A549 (cell line): ENCODE data around the gene USP6NL. TPM values are rescaled to one million over a fixed set of nuclear protein-coding genes. Genes with fewer than 3 reads are reported as not detected.

Source experiments
- ATAC-seq, 2 experiments: fragments of 200-7000 bp in 1 of 2; fragments of >200 bp in 1 of 2; cut with Nextera tagmentation in 1 of 2; cut with Tn5 transposase in 1 of 2; 3 replicates each; pipeline versions ENCODE4 v1.8.0 to v1.9.1; 2018 to 2020; ENCODE audit warnings: mild to moderate bottlenecking in 1 of 2, moderate library complexity in 1 of 2
- CTCF ChIA-PET: fragments of 300-600 bp; sonication (Branson Sonifier 250); formaldehyde crosslinking; extraction: SDS; loops from one replicate; lab custom pipeline; 2021; ENCODE audit warnings: antibody characterized with exemption, inconsistent platforms; lab: Yijun Ruan, JAX
- POLR2A ChIA-PET: fragments of 350-600 bp; formaldehyde crosslinking; extraction: SDS; loops from one replicate; lab custom pipeline; 2021; ENCODE audit warnings: antibody characterized with exemption, inconsistent platforms; lab: Yijun Ruan, JAX
- DNase-seq, 2 experiments: peaks; one replicate each; pipeline versions ENCODE4 v3.0.0 to v3.0.0-alpha.2; 2011 to 2016; ENCODE audit warnings: low read depth in 1 of 2, low spot score in 1 of 2
- FAIRE-seq: peaks from 2 replicates; lab custom pipeline; 2011; peaks lifted over from hg19 to GRCh38; lab: Jason Lieb, UNC
- H3K27ac ChIP-seq, 2 experiments: fragments of >200 bp; sonication (Bioruptor Twin); formaldehyde crosslinking; 3 replicates each; pipeline ENCODE4 v1.5.1; 2016 to 2017
- H3K4me1 ChIP-seq: fragments of >200 bp; sonication (Bioruptor Twin); formaldehyde crosslinking; 3 replicates; pipeline ENCODE4 v1.6.1; 2016
- H3K4me2 ChIP-seq: fragments of >200 bp; sonication (Bioruptor Twin); formaldehyde crosslinking; 3 replicates; pipeline ENCODE4 v1.6.1; 2016
- H3K4me3 ChIP-seq: fragments of >200 bp; sonication (Bioruptor Twin); formaldehyde crosslinking; 3 replicates; pipeline ENCODE4 v1.5.1; 2016
- H3K9me3 ChIP-seq: fragments of >200 bp; sonication (Bioruptor Twin); formaldehyde crosslinking; 3 replicates; pipeline ENCODE4 v1.6.1; 2016
- CEBPB ChIP-seq, 2 experiments: fragments of >200 bp in 1 of 2; sonication (Bioruptor Twin) in 1 of 2; formaldehyde crosslinking in 1 of 2; IDR thresholded peaks; 2 replicates each; pipeline ENCODE4 v1.6.1; 2012 to 2016
- CHD2 ChIP-seq: fragments of 150-350 bp; IDR thresholded peaks from 2 replicates; pipeline ENCODE4 v1.6.1; 2014; ENCODE audit warnings: low read length; ENCODE audit not compliant: partially characterized antibody
- CHD4 ChIP-seq: fragments of 200-600 bp; sonication (generic); IDR thresholded peaks from 2 replicates; pipeline ENCODE4 v1.6.1; 2016; ENCODE audit warnings: antibody characterized with exemption, mild to moderate bottlenecking, borderline replicate concordance
- ESRRA ChIP-seq: fragments of 150-350 bp; IDR thresholded peaks from 2 replicates; pipeline ENCODE4 v1.6.1; 2014; ENCODE audit warnings: mild to moderate bottlenecking, low read length, borderline replicate concordance
- FOXS1 ChIP-seq: fragments of 250-450 bp; sonication (Bioruptor Pico); IDR thresholded peaks from 2 replicates; pipeline ENCODE4 v1.5.0; 2020; ENCODE audit warnings: mild to moderate bottlenecking, moderate library complexity
- HDAC2 ChIP-seq: fragments of 200-600 bp; sonication (generic); IDR thresholded peaks from 2 replicates; pipeline ENCODE4 v1.6.1; 2016
- HOXA7 ChIP-seq: fragments of 250-450 bp; sonication (Bioruptor Pico); IDR thresholded peaks from 2 replicates; pipeline ENCODE4 v1.5.0; 2020; ENCODE audit warnings: mild to moderate bottlenecking, moderate library complexity
- JUN ChIP-seq, 2 experiments: fragments of >200 bp; sonication (Bioruptor Twin); formaldehyde crosslinking; IDR thresholded peaks; 2 replicates in 1 of 2; 3 replicates in 1 of 2; pipeline ENCODE4 v1.6.1; 2016 to 2017
- KDM1A ChIP-seq: fragments of 200-600 bp; sonication (generic); IDR thresholded peaks from 2 replicates; pipeline ENCODE4 v1.6.1; 2016; ENCODE audit warnings: low read depth, mild to moderate bottlenecking
- MAFK ChIP-seq: fragments of 450-650 bp; IDR thresholded peaks from 2 replicates; pipeline ENCODE4 v1.6.1; 2014; ENCODE audit not compliant: partially characterized antibody
- MYC ChIP-seq: IDR thresholded peaks from 2 replicates; pipeline ENCODE4 v1.6.1; 2012; ENCODE audit warnings: mild to moderate bottlenecking, inconsistent platforms, low read length, improper control_type of control experiment, borderline replicate concordance
- NFE2L2 ChIP-seq: fragments of 150-350 bp; conservative IDR thresholded peaks from 2 replicates; pipeline ENCODE4 v1.6.1; 2014; ENCODE audit warnings: low read length
- NPAS2 ChIP-seq: fragments of 250-450 bp; sonication (Bioruptor Pico); IDR thresholded peaks from 2 replicates; pipeline ENCODE4 v1.8.0; 2022; ENCODE audit warnings: mild to moderate bottlenecking, moderate library complexity, borderline replicate concordance
- POLR2A ChIP-seq: IDR thresholded peaks from 2 replicates; pipeline ENCODE4 v1.6.1; 2012; ENCODE audit warnings: mild to moderate bottlenecking, low read length
- POLR2AphosphoS2 ChIP-seq: conservative IDR thresholded peaks from 2 replicates; pipeline ENCODE4 v1.6.1; 2012; ENCODE audit warnings: low read length, improper control_type of control experiment, inconsistent platforms
- RAD21 ChIP-seq, 2 experiments: fragments of >200 bp in 1 of 2; sonication (Bioruptor Twin) in 1 of 2; formaldehyde crosslinking in 1 of 2; IDR thresholded peaks in 1 of 2; conservative IDR thresholded peaks in 1 of 2; 2 replicates in 1 of 2; 3 replicates in 1 of 2; pipeline ENCODE4 v1.6.1; 2012 to 2018; ENCODE audit warnings: inconsistent platforms in 1 of 2
- SMC3 ChIP-seq: fragments of >200 bp; sonication (Bioruptor Twin); formaldehyde crosslinking; IDR thresholded peaks from 3 replicates; pipeline ENCODE4 v1.6.1; 2018; ENCODE audit warnings: inconsistent platforms
- SREBF2 ChIP-seq: fragments of 450-650 bp; IDR thresholded peaks from 2 replicates; pipeline ENCODE4 v1.6.1; 2014; ENCODE audit warnings: mild to moderate bottlenecking, moderate library complexity
- TP53 ChIP-seq: fragments of 250-450 bp; sonication (Bioruptor Pico); IDR thresholded peaks from 2 replicates; pipeline ENCODE4 v1.5.0; 2021; ENCODE audit warnings: mild to moderate bottlenecking, moderate library complexity
- ZNF302 ChIP-seq: fragments of 250-450 bp; sonication (Bioruptor Pico); IDR thresholded peaks from 2 replicates; pipeline ENCODE4 v1.9.0; 2021; ENCODE audit warnings: inconsistent platforms, mild to moderate bottlenecking, moderate library complexity
- WGBS: methylation state at CpG from one replicate; pipeline ENCODE4 v1.1.6; 2017; ENCODE audit errors: missing lambda C conversion rate; 5-methylcytosine and 5-hydroxymethylcytosine counted together
- polyA plus RNA-seq, 4 experiments: library from polyadenylated mRNA; depleted of rRNA in 3 of 4; stranded (reverse); fragments of >200 nt; fragmentation: RNase III in 1 of 4; extraction: RNeasy Plus Mini Kit Qiagen cat#74134 plus additional on column Dnase treatment in 1 of 4; gene quantifications; 2 replicates in 3 of 4; 3 replicates in 1 of 4; pipeline ENCODE4 v1.2.3, GENCODE V29; 2011 to 2017
- TF ChIP-seq, protein P1 (sequence below): fragments of 200-600 bp; sonication (generic); IDR thresholded peaks from 2 replicates; pipeline ENCODE4 v1.6.1; 2016; ENCODE audit warnings: antibody characterized with exemption, mild to moderate bottlenecking, moderate library complexity
- TF ChIP-seq, protein P2 (sequence below): IDR thresholded peaks from 2 replicates; pipeline ENCODE4 v1.6.1; 2012
- TF ChIP-seq, protein P3 (sequence below): fragments of 250-450 bp; sonication (Bioruptor Pico); IDR thresholded peaks from 2 replicates; pipeline ENCODE4 v1.5.0; 2020; ENCODE audit warnings: low read depth, mild to moderate bottlenecking, moderate library complexity
- TF ChIP-seq, protein P4 (sequence below): fragments of 450-650 bp; IDR thresholded peaks from 2 replicates; pipeline ENCODE4 v1.6.1; 2014; ENCODE audit warnings: antibody characterized with exemption

Gene USP6NL
- polyA plus RNA-seq, 2 of the 4 experiments (the other 2 are of a cell fraction) = 10.6 to 18.2 TPM

DNA sequence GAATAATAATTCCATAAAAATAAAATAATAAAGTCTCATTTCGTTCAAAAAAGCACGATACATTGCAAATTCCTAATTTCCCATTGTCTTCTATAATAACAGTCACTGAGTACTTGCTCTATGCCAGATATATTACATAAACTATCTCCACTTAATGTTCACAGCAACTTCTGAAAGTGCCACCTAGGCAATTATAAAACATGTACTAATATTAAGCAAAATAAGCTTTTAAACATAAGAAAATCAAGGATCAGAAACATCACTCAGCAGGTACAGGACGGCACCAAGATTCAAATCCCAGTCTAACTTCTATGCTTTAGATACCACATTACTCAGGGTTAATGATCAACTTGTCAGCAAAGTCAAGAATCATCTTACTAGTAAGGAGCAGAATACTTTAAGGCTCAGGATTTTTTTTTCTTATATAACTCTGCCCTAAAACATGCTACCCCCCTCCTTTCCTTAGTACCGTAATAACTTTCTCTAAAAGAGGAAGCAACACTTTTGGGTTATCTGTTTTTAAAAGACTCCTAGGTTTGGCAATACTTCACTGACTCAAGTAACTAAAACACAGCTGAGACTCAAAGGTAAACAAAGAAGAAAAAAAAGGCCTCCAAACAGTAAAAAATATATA is 51.3 kb downstream of the USP6NL start:
- ChIA-PET CTCF (interaction anchor here (0.6 to 1.0 kb wide), 2 partner anchors 10 to 46 kb away, joined by 3 read pairs; no protein-coding TSS in a partner anchor), POLR2A (no interaction called here)
- DNase-seq (peak in 1 of 2 experiments; percentile 17), ATAC-seq (peak; percentile 62 to 77; a peak in 4 of 6 replicates), FAIRE-seq (no peak)
- Histone ChIP-seq H3K4me3 (no peak overlapping the region), H3K27ac (no peak overlapping the region), H3K9me3 (no peaks in the 10 kb centered on the region), H3K4me1 (peaks cover 19% of the 10 kb centered on the region), H3K4me2 (peak overlapping the region; percentile 63)
- 10% methylated on average over 4 of the region's 4 CpGs for WGBS
- TF ChIP-seq MAFK = peak; percentile 70
- TF ChIP-seq CEBPB (IDR thresholded peaks at IDR 0.05) = 0 out of 4 replicates have a peak, but pooled peaks of 1 of the 2 experiments have one; percentile 5
- no peak for TF ChIP-seq NPAS2 (CRISPR knock-in tag)

DNA sequence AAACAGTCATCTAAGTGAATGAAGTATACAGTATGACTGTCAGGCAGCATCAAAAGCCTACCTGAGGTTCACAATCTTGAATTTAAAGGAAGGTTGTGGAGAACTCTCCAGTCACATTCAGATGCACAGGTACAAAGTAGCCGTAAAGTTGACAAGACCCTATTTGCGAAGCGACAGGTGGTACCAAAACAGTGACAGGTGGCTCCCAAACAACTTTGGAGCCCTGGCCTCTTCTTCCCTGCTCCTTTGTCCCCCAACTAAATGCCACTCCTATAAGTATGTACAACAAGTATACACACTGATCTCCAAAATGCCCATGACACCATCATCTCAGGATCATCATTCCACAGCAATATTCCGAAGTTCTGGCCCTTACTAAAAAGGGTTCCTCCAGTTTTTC is 53.5 kb downstream of the USP6NL start:
- H3K9me3 ChIP-seq = no peaks in the 10 kb centered on the region
- ATAC-seq = no peak
- no peak overlapping the region for H3K4me3 ChIP-seq
- TF ChIP-seq SREBF2 (no peak), TP53 (no peak), POLR2A (no peak), JUN (IDR thresholded peaks at IDR 0.05) (no peak), NPAS2 (CRISPR knock-in tag) (no peak), SMC3 (no peak)
- TF ChIP-seq, protein P1, sequence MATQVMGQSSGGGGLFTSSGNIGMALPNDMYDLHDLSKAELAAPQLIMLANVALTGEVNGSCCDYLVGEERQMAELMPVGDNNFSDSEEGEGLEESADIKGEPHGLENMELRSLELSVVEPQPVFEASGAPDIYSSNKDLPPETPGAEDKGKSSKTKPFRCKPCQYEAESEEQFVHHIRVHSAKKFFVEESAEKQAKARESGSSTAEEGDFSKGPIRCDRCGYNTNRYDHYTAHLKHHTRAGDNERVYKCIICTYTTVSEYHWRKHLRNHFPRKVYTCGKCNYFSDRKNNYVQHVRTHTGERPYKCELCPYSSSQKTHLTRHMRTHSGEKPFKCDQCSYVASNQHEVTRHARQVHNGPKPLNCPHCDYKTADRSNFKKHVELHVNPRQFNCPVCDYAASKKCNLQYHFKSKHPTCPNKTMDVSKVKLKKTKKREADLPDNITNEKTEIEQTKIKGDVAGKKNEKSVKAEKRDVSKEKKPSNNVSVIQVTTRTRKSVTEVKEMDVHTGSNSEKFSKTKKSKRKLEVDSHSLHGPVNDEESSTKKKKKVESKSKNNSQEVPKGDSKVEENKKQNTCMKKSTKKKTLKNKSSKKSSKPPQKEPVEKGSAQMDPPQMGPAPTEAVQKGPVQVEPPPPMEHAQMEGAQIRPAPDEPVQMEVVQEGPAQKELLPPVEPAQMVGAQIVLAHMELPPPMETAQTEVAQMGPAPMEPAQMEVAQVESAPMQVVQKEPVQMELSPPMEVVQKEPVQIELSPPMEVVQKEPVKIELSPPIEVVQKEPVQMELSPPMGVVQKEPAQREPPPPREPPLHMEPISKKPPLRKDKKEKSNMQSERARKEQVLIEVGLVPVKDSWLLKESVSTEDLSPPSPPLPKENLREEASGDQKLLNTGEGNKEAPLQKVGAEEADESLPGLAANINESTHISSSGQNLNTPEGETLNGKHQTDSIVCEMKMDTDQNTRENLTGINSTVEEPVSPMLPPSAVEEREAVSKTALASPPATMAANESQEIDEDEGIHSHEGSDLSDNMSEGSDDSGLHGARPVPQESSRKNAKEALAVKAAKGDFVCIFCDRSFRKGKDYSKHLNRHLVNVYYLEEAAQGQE = no peak
- TF ChIP-seq, all 56 proteins: peak for 0
- no peak for DNase-seq
- Histone ChIP-seq H3K4me1 (peaks cover 21% of the 10 kb centered on the region), H3K4me2 (no peak overlapping the region), H3K27ac (no peak overlapping the region)
- no peak for FAIRE-seq
- 94% methylated on average over 4 of the region's 4 CpGs for WGBS
- ChIA-PET POLR2A (no interaction called here), CTCF (no interaction called here)

DNA sequence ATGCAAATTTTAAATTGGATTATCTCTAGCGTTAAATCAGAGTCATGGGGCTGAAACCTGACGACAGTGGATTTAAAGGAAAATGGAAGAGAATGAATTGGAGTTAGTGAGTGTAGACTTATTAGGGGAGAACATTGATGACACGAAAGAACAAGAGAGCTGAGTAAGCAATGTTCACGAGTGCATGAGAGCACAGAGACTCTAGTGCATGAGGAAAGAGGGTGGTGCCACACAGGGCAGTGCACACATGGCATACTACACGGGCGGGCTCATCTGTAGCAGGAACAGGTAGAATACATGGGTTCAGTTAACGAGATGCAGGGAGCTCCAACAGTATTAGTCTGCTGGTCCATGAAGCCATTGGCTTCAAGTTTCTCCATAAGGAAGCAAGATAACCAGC is 53.9 kb downstream of the USP6NL start:
- ATAC-seq (no peak), FAIRE-seq (no peak)
- TF ChIP-seq MYC (no peak), POLR2AphosphoS2 (no peak), NFE2L2 (no peak), FOXS1 (CRISPR knock-in tag) (no peak), HDAC2 (no peak), ZNF302 (no peak), KDM1A (no peak), ESRRA (no peak), CHD4 (no peak), RAD21 (conservative IDR thresholded peaks at IDR 0.05 in 1 of 2, IDR thresholded peaks at IDR 0.05 in 1 of 2) (no peak), HOXA7 (no peak), CHD2 (no peak)
- TF ChIP-seq, protein P2, sequence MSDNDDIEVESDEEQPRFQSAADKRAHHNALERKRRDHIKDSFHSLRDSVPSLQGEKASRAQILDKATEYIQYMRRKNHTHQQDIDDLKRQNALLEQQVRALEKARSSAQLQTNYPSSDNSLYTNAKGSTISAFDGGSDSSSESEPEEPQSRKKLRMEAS = no peak
- TF ChIP-seq, protein P3, sequence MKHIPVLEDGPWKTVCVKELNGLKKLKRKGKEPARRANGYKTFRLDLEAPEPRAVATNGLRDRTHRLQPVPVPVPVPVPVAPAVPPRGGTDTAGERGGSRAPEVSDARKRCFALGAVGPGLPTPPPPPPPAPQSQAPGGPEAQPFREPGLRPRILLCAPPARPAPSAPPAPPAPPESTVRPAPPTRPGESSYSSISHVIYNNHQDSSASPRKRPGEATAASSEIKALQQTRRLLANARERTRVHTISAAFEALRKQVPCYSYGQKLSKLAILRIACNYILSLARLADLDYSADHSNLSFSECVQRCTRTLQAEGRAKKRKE (CRISPR knock-in tag) = no peak
- TF ChIP-seq, protein P4, sequence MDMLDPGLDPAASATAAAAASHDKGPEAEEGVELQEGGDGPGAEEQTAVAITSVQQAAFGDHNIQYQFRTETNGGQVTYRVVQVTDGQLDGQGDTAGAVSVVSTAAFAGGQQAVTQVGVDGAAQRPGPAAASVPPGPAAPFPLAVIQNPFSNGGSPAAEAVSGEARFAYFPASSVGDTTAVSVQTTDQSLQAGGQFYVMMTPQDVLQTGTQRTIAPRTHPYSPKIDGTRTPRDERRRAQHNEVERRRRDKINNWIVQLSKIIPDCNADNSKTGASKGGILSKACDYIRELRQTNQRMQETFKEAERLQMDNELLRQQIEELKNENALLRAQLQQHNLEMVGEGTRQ = no peak

More for the DNA sequence above, 53.9 kb downstream of the USP6NL start:
- DNase-seq = no peak
- H3K9me3 ChIP-seq = no peaks in the 10 kb centered on the region
- no peak overlapping the region for H3K4me3 ChIP-seq
- 85% methylated on average over 7 of the region's 7 CpGs for WGBS
- CTCF ChIA-PET = no interaction called here
- peaks cover 25% of the 10 kb centered on the region for H3K4me1 ChIP-seq
- H3K4me2 ChIP-seq = no peak overlapping the region
- POLR2A ChIA-PET = no interaction called here
- no peak overlapping the region for H3K27ac ChIP-seq
